Glutamatergic neuron (in vitro differentiated cells): ENCODE results near the gene PLCL1. TPM values are rescaled to one million over a fixed set of nuclear protein-coding genes. Genes with fewer than 3 reads are reported as not detected.

Source experiments
- DNase-seq: peaks from one replicate; pipeline ENCODE4 v3.0.0; 2022
- H3K27ac Mint-ChIP-seq: one replicate; pipeline ENCODE4 v1.8.0; 2020; ENCODE audit warnings: mild to moderate bottlenecking, mixed read lengths, inconsistent platforms; ENCODE audit not compliant: unreplicated experiment
- H3K27me3 Mint-ChIP-seq: one replicate; pipeline ENCODE4 v1.8.0; 2020; ENCODE audit warnings: mild to moderate bottlenecking, moderate library complexity, mixed read lengths, inconsistent platforms; ENCODE audit not compliant: unreplicated experiment
- H3K36me3 Mint-ChIP-seq: one replicate; pipeline ENCODE4 v1.8.0; 2020; ENCODE audit warnings: mild to moderate bottlenecking, mixed read lengths, inconsistent platforms; ENCODE audit not compliant: unreplicated experiment
- H3K4me1 Mint-ChIP-seq: one replicate; pipeline ENCODE4 v1.8.0; 2020; ENCODE audit warnings: mild to moderate bottlenecking, low read depth, mixed read lengths, inconsistent platforms; ENCODE audit not compliant: unreplicated experiment
- H3K4me3 Mint-ChIP-seq: one replicate; pipeline ENCODE4 v1.8.0; 2020; ENCODE audit warnings: mild to moderate bottlenecking, mixed read lengths, inconsistent platforms; ENCODE audit not compliant: unreplicated experiment
- H3K9me3 Mint-ChIP-seq: one replicate; pipeline ENCODE4 v1.8.0; 2020; ENCODE audit warnings: mild to moderate bottlenecking, moderate library complexity, mixed read lengths, inconsistent platforms; ENCODE audit not compliant: unreplicated experiment
- CTCF ChIP-seq: fragments of 200-600 bp; sonication (generic); IDR thresholded peaks from one replicate; pipeline ENCODE4 v1.5.0; 2021; ENCODE audit not compliant: partially characterized antibody, unreplicated experiment
- total RNA-seq: library from RNA; stranded (reverse); fragmentation: NEBNext Ultra II Directional; extraction: Animal tissue kit (Norgen Biotek cat#: 25700); gene quantifications from one replicate; pipeline ENCODE4 v1.2.1, GENCODE V29; 2021; ENCODE audit not compliant: unreplicated experiment

Gene PLCL1
- total RNA-seq, 1 donor from 2014 or later: 28.8 TPM

GRCh38 chr2:197908990-197909776 lies 104.8 kb downstream of the PLCL1 start:
- no peak for DNase-seq
- TF ChIP-seq CTCF: no peak
- Mint-ChIP-seq H3K4me1 (peaks cover 6% of the 10 kb centered on the region), H3K9me3 (peaks cover 1% of the 10 kb centered on the region), H3K4me3 (no peak overlapping the region), H3K27me3 (no peaks in the 10 kb centered on the region), H3K36me3 (no peaks in the 10 kb centered on the region), H3K27ac (no peak overlapping the region)

GRCh38 chr2:197911667-197912066 lies 107.3 kb downstream of the PLCL1 start:
- no peak for TF ChIP-seq CTCF
- no peaks in the 10 kb centered on the region for H3K27me3 Mint-ChIP-seq
- no peak for DNase-seq
- no peak overlapping the region for H3K4me3 Mint-ChIP-seq
- H3K27ac Mint-ChIP-seq: no peak overlapping the region
- H3K4me1 Mint-ChIP-seq: peaks cover 6% of the 10 kb centered on the region
- H3K36me3 Mint-ChIP-seq: no peaks in the 10 kb centered on the region
- H3K9me3 Mint-ChIP-seq: peaks cover 1% of the 10 kb centered on the region

GRCh38 chr2:197913084-197913483 lies 108.7 kb downstream of the PLCL1 start:
- H3K9me3 Mint-ChIP-seq: peaks cover 1% of the 10 kb centered on the region
- DNase-seq: no peak
- H3K36me3 Mint-ChIP-seq: no peaks in the 10 kb centered on the region
- no peaks in the 10 kb centered on the region for H3K27me3 Mint-ChIP-seq
- no peak overlapping the region for H3K4me3 Mint-ChIP-seq
- H3K27ac Mint-ChIP-seq: no peak overlapping the region
- no peak for TF ChIP-seq CTCF
- peaks cover 2% of the 10 kb centered on the region for H3K4me1 Mint-ChIP-seq

GRCh38 chr2:197914778-197915177 lies 110.4 kb downstream of the PLCL1 start:
- no peak for DNase-seq
- no peak for TF ChIP-seq CTCF
- Mint-ChIP-seq H3K4me3 (no peak overlapping the region), H3K27me3 (no peaks in the 10 kb centered on the region), H3K27ac (no peak overlapping the region), H3K36me3 (no peaks in the 10 kb centered on the region), H3K4me1 (peaks cover 3% of the 10 kb centered on the region), H3K9me3 (peaks cover 3% of the 10 kb centered on the region)

GRCh38 chr2:197915548-197916265 lies 111.3 kb downstream of the PLCL1 start:
- Mint-ChIP-seq H3K36me3 (no peaks in the 10 kb centered on the region), H3K9me3 (peaks cover 3% of the 10 kb centered on the region), H3K27ac (no peak overlapping the region), H3K4me3 (no peak overlapping the region), H3K4me1 (peaks cover 3% of the 10 kb centered on the region), H3K27me3 (no peaks in the 10 kb centered on the region)
- no peak for DNase-seq
- TF ChIP-seq CTCF: no peak
